ENCODE results near the gene NEB.

Gene NEB

GRCh38 chr2:151465771-151466170, 268.5 kb downstream of the NEB start:
- no peak for DNase-seq

GRCh38 chr2:151459358-151459757, 274.9 kb downstream of the NEB start:
- DNase-seq: no peak

DNA sequence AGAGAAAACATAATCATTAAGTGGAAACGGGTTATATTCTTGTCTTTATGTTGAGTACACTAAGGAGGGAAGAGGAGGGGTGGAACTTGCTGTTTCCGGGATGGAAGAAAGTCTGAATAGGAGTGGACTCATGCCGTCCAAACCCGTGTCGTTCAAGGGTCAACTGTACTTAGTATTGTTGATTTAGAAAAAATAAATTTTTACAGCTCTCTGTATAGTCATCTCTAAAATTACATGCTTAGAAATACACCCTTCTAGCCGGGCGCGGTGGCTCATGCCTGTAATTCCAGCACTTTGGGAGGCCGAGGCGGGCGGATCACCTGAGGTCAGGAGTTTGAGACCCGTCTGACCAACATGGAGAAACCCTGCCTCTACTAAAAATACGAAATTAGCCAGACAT, 295.1 kb downstream of the NEB start:
- no peak for DNase-seq

- no peak for DNase-seq
These were observed 295.8 kb downstream of the NEB start for GRCh38 chr2:151438506-151438905.

DNA sequence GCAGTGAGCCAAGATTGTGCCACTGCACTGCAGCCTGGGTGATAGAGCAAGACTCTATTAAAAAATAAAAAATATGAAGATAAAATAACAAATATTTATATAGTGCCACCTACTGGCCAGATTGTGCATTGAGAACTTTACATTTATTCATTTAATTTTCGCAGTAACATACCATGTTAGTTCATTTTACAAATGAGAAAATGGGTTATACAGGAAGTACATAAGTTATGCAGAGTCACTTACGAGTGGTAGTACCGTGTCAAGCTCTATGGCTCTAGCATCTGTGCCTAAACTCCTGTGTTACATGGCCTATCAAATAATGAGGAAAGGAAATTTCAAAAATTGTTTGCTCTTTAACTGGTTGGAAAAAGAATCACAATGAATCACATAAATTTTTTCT, 296.6 kb downstream of the NEB start:
- no peak for DNase-seq

Data from activated CD4-positive, alpha-beta T cell treated with anti-CD3 and anti-CD28 coated beads for 48 hours (primary cell).